Measurements from ENCODE around the gene PCP4. TPM values are rescaled to one million over a fixed set of nuclear protein-coding genes. Genes with fewer than 3 reads are reported as not detected.

PCP4 gene
- total and polyA plus RNA-seq, 9 donors, result 0.25 to 4.7 (median 3.2) TPM; not detected in 3

- H3K4me3 ChIP-seq, result no peak overlapping the region
- no peaks in the 10 kb centered on the region for H3K4me1 ChIP-seq (ENCODE audit: insufficient read depth)
- no peaks in the 10 kb centered on the region for H3K9me3 ChIP-seq
- TF ChIP-seq, protein P1, sequence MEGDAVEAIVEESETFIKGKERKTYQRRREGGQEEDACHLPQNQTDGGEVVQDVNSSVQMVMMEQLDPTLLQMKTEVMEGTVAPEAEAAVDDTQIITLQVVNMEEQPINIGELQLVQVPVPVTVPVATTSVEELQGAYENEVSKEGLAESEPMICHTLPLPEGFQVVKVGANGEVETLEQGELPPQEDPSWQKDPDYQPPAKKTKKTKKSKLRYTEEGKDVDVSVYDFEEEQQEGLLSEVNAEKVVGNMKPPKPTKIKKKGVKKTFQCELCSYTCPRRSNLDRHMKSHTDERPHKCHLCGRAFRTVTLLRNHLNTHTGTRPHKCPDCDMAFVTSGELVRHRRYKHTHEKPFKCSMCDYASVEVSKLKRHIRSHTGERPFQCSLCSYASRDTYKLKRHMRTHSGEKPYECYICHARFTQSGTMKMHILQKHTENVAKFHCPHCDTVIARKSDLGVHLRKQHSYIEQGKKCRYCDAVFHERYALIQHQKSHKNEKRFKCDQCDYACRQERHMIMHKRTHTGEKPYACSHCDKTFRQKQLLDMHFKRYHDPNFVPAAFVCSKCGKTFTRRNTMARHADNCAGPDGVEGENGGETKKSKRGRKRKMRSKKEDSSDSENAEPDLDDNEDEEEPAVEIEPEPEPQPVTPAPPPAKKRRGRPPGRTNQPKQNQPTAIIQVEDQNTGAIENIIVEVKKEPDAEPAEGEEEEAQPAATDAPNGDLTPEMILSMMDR (IDR thresholded peaks at IDR 0.05), result no peak
- TF ChIP-seq EP300 (IDR thresholded peaks at IDR 0.05) (no peak), POLR2A (IDR thresholded peaks at IDR 0.05) (no peak)
- no peaks in the 10 kb centered on the region for H3K27me3 ChIP-seq
- no peak for DNase-seq
- 76 to 82% (median 79%) methylated on average over 8 of the region's 8 CpGs for WGBS, 3 donors
- H3K27ac ChIP-seq, result no peak overlapping the region
- intact Hi-C loops (cut with DNase I), result no loop called here
- no peaks in the 10 kb centered on the region for H3K36me3 ChIP-seq
Measured at GRCh38 chr21:39924577-39925308, 57.5 kb downstream of the PCP4 start.

GRCh38 chr21:39927304-39927886 is 60.2 kb downstream of the PCP4 start:
- H3K27ac ChIP-seq, result no peak overlapping the region
- H3K36me3 ChIP-seq, result no peaks in the 10 kb centered on the region
- intact Hi-C loops (cut with DNase I), result no loop called here
- WGBS, 3 donors, result 58 to 69% (median 66%) methylated on average over 2 of the region's 2 CpGs
- TF ChIP-seq POLR2A (IDR thresholded peaks at IDR 0.05) (no peak), EP300 (IDR thresholded peaks at IDR 0.05) (no peak)
- TF ChIP-seq, protein P1 (IDR thresholded peaks at IDR 0.05), result no peak
- no peaks in the 10 kb centered on the region for H3K4me1 ChIP-seq (ENCODE audit: insufficient read depth)
- H3K4me3 ChIP-seq, result no peak overlapping the region
- no peaks in the 10 kb centered on the region for H3K9me3 ChIP-seq
- DNase-seq, result no peak
- H3K27me3 ChIP-seq, result no peaks in the 10 kb centered on the region

- H3K27ac ChIP-seq, result no peak overlapping the region
- no peak for TF ChIP-seq EP300 (IDR thresholded peaks at IDR 0.05)
- TF ChIP-seq, protein P1 (IDR thresholded peaks at IDR 0.05), result no peak
- TF ChIP-seq POLR2A (IDR thresholded peaks at IDR 0.05), result no peak
- intact Hi-C loops (cut with DNase I), result no loop called here
Measured at GRCh38 chr21:39932335-39932734, 65.1 kb downstream of the PCP4 start.

GRCh38 chr21:39934895-39935294 is 67.7 kb downstream of the PCP4 start:
- Histone ChIP-seq H3K36me3 (no peaks in the 10 kb centered on the region), H3K9me3 (no peaks in the 10 kb centered on the region), H3K27ac (no peak overlapping the region), H3K4me3 (no peak overlapping the region), H3K27me3 (no peaks in the 10 kb centered on the region), H3K4me1 (ENCODE audit: insufficient read depth) (no peaks in the 10 kb centered on the region)
- intact Hi-C loops (cut with DNase I), result no loop called here
- DNase-seq, result no peak
- 80 to 93% (median 92%) methylated on average over 2 of the region's 2 CpGs for WGBS, 3 donors
- no peak for TF ChIP-seq POLR2A (IDR thresholded peaks at IDR 0.05)
- TF ChIP-seq, protein P1 (IDR thresholded peaks at IDR 0.05), result no peak
- no peak for TF ChIP-seq EP300 (IDR thresholded peaks at IDR 0.05)

More at GRCh38 chr21:39932335-39932734, 65.1 kb downstream of the PCP4 start:
- Histone ChIP-seq H3K4me1 (ENCODE audit: insufficient read depth) (no peaks in the 10 kb centered on the region), H3K4me3 (no peak overlapping the region), H3K9me3 (no peaks in the 10 kb centered on the region), H3K27me3 (no peaks in the 10 kb centered on the region), H3K36me3 (no peaks in the 10 kb centered on the region)
- DNase-seq, result no peak
- WGBS, 3 donors, result 75 to 87% (median 77%) methylated on average over 1 of the region's 1 CpG
